ENCODE data around the gene PTK7.

GRCh38 chr6:43187821-43188220, 111.7 kb downstream of the PTK7 start:
- TF ChIP-seq POLR2AphosphoS5 (IDR thresholded peaks at IDR 0.05): no peak
- no peak for TF ChIP-seq POLR2A (IDR thresholded peaks at IDR 0.05)
